ENCODE data around the gene AGT. TPM values are rescaled to one million over a fixed set of nuclear protein-coding genes. Genes with fewer than 3 reads are reported as not detected.

Gene AGT
- total RNA-seq: 16.3 and 16.6 TPM in 2 replicates
- 19.5 and 23.8 TPM in 2 replicates for polyA plus RNA-seq

DNA sequence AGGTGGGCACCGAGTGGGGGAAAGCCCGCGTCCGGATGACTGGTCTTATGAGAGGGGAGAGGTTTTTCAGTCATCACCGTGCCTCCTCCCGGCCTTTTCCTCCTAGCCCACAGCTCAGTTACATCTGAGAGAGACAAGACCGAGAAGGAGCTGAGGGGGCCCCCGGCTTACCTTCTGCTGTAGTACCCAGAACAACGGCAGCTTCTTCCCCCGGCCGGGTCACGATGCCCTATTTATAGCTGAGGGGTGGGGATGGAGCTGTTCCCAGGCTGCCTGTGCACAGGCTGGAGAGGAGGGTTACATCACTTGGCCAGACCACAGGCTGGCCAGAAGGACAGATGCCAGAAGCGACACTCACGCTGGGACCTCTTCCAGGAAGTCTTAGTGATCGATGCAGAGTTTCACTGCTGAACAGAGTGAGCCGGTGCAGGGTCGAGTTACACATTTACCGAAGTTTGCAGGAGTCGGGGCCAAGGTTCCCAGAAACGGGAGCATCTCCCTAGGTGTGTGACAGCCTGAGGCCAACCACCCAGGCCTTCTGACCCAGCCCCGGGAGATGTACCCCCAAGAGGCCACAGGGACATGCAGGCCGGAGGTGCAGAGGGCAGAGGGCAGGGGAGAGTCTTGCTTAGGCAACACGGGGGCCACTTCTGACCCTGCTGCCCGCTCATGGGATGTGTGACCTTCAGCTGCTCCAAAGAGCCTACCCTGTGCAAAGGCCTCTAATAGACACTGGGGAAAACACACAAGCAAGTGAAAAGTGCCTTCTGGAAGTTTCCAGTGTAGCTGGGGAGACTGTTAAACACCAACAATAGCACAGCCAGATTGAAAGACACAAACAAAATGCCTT, at the start of gene AGT:
AGT (minus strand) TSS at position 208 of the 850 bp plus-strand sequence. CDS start 3,299 bp downstream, outside the sequence.
- Histone ChIP-seq H3K36me3 (no peaks in the 10 kb centered on the region), H3K4me3 (no peak within 1 kb of the TSS), H3K9me3 (ENCODE audit: low read depth) (no peaks in the 10 kb centered on the region), H3K27ac (peak within 1 kb of the TSS; percentile 70), H3K27me3 (no peaks in the 10 kb centered on the region), H3K4me1 (ENCODE audit: low read depth) (peaks cover 17% of the 10 kb centered on the region)
- DNase-seq (ENCODE audit: low read depth in 1 of 2, low spot score in 1 of 2): peak; percentile 78 to 80
- TF ChIP-seq, protein P1, sequence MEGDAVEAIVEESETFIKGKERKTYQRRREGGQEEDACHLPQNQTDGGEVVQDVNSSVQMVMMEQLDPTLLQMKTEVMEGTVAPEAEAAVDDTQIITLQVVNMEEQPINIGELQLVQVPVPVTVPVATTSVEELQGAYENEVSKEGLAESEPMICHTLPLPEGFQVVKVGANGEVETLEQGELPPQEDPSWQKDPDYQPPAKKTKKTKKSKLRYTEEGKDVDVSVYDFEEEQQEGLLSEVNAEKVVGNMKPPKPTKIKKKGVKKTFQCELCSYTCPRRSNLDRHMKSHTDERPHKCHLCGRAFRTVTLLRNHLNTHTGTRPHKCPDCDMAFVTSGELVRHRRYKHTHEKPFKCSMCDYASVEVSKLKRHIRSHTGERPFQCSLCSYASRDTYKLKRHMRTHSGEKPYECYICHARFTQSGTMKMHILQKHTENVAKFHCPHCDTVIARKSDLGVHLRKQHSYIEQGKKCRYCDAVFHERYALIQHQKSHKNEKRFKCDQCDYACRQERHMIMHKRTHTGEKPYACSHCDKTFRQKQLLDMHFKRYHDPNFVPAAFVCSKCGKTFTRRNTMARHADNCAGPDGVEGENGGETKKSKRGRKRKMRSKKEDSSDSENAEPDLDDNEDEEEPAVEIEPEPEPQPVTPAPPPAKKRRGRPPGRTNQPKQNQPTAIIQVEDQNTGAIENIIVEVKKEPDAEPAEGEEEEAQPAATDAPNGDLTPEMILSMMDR (IDR thresholded peaks at IDR 0.05; ENCODE audit: low read depth, low read length): no peak

DNA sequence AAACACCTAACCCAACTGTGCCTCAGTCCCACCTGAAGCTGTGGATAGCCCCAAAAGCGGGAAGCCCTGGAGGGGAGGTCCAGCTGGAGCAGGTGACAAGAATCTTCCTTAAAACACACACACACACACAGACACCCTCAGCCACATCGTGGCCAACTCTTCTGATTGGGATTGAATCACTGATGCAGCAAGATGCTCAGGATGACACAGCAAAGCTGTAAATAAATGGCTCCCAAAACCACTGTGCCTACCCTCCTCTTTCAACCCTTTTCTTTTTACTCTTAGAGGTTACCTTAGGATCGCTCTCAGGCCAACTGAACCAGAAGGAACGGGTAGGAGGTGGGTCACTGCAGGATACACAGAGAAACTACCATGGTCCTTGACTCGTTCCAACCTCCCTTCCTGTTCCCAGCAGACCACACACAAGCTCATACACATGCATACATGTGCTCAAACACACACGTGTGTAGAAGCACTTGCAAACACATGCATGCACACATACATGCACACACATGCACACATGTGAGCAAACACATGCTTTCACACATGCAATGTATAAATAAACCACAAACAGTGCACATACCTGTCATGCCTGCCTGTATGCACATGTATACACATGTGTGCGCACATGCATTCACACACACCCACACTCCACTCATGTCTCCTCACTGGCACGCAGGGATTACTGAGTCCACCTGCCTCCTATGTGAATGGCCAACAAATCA, 47.7 kb upstream of the AGT start:
- Histone ChIP-seq H3K27ac (peak overlapping the region; percentile 6), H3K9me3 (ENCODE audit: low read depth) (no peaks in the 10 kb centered on the region)
- DNase-seq (ENCODE audit: low read depth in 1 of 2, low spot score in 1 of 2): no peak

DNA sequence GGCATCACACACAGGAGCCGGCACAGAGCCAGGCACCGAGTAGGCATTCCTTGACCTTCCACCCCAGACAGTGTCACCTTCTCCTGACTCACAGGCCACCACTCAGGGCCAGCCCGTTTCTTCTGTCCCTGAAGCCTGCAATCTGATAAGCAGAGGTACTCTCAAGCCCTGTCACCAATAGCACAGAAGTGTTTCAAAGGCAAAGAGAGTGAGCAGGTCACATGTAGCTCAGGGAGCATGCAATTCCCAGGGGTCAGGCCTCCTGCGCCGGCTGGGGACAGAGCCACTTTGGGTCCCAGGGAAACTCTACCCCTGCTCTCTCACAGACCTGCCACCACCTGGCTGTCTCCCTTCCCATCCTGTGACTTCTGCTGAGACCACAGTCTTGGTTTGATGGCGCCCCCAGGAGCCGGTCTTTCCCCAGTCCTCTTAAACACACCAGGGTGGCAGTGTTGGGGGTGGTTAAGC, 46.5 kb upstream of the AGT start:
- Histone ChIP-seq H3K27me3 (no peaks in the 10 kb centered on the region), H3K4me3 (no peak overlapping the region), H3K27ac (peak overlapping the region; percentile 84), H3K9me3 (ENCODE audit: low read depth) (no peaks in the 10 kb centered on the region), H3K4me1 (ENCODE audit: low read depth) (peaks cover 15% of the 10 kb centered on the region), H3K36me3 (no peaks in the 10 kb centered on the region)
- TF ChIP-seq, protein P1 (IDR thresholded peaks at IDR 0.05; ENCODE audit: low read depth, low read length): no peak
- peak in 1 of 2 donors; percentile 74 for DNase-seq (ENCODE audit: low read depth in 1 of 2, low spot score in 1 of 2)

More for the DNA sequence above, 47.7 kb upstream of the AGT start:
- H3K27me3 ChIP-seq: no peaks in the 10 kb centered on the region
- TF ChIP-seq, protein P1 (IDR thresholded peaks at IDR 0.05; ENCODE audit: low read depth, low read length): no peak
- H3K36me3 ChIP-seq: no peaks in the 10 kb centered on the region
- H3K4me3 ChIP-seq: no peak overlapping the region
- peaks cover 15% of the 10 kb centered on the region for H3K4me1 ChIP-seq (ENCODE audit: low read depth)

DNA sequence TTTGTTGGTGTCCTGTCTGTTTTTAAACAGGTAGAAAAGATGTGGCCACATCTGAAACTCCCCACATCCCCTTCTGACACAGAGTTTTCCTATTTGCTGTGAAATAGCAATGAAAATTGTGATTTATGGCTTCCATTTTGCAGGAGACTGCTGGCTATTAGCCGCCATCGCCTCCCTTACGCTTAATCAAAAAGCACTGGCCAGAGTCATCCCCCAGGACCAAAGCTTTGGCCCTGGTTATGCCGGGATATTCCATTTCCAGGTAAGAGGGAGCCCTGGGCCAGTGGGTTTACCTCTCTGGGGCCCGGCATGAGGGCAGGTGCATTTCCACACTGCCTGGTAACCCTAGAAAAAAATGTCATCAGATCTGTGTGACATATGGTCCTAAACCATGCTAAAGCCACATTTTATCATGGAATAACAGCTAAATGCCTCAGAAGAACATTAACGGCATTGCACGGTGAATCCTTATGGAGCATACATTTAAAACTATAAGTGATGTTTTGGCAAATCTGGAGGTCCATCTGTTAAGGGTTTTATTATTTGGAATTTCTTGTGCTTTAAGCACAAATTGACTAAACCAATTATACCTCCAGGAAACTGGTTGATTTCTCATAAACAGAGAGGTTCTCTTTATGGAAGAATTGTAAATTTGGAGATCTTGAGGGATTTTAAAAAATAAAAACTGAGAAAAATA, 45.6 kb upstream of the AGT start:
- no peak for DNase-seq (ENCODE audit: low read depth in 1 of 2, low spot score in 1 of 2)
- Histone ChIP-seq H3K4me3 (no peak overlapping the region), H3K27me3 (no peaks in the 10 kb centered on the region), H3K27ac (no peak overlapping the region), H3K9me3 (ENCODE audit: low read depth) (no peaks in the 10 kb centered on the region), H3K4me1 (ENCODE audit: low read depth) (peaks cover 15% of the 10 kb centered on the region), H3K36me3 (no peaks in the 10 kb centered on the region)
- TF ChIP-seq, protein P1 (IDR thresholded peaks at IDR 0.05; ENCODE audit: low read depth, low read length): no peak

DNA sequence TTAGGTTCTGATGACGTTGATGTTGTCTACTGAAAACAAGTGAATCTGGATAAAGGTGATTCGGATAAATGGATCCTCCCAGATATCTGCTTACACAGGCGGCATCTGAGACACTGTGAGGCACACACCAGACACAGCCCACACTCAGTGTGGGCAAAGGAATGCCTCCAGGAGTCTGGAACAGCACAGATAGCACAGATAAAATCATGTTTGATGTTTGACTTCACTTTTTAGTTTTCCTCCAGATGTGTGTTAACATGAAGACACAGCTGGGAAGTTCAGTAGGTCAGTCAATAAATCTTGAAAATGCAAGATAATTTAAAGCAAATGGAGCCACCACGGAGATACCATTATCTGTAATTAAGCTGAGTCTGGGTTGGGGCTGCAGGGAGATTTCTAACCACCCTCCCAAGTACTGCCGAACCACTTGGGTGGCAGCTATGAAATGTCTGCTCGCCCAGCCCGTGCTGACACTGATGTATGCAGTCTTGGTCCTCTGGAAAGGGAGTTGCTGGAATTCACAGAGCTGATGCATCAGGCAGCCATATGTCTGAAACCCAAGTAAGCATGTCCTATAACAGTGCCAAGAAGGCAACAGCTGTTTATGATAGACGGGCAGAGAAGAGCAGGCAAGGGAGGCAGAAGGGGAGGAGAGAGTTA, 44.9 kb upstream of the AGT start:
- Histone ChIP-seq H3K36me3 (no peaks in the 10 kb centered on the region), H3K27ac (no peak overlapping the region)

More for the DNA sequence above, 44.9 kb upstream of the AGT start:
- TF ChIP-seq, protein P1 (IDR thresholded peaks at IDR 0.05; ENCODE audit: low read depth, low read length): no peak
- Histone ChIP-seq H3K4me1 (ENCODE audit: low read depth) (peaks cover 15% of the 10 kb centered on the region), H3K4me3 (no peak overlapping the region), H3K9me3 (ENCODE audit: low read depth) (no peaks in the 10 kb centered on the region), H3K27me3 (no peaks in the 10 kb centered on the region)
- DNase-seq (ENCODE audit: low read depth in 1 of 2, low spot score in 1 of 2): no peak

Measured in cardiac muscle cell (in vitro differentiated cells and primary cell).